ENCODE data around the gene RTN4RL1. TPM values are rescaled to one million over a fixed set of nuclear protein-coding genes. Genes with fewer than 3 reads are reported as not detected.

Gene RTN4RL1
- total and polyA plus RNA-seq, 2 of the 13 experiments (the other 11 are each of a cell fraction or from before 2014, with no cell fraction given): 0.01 TPM; not detected in 1

DNA sequence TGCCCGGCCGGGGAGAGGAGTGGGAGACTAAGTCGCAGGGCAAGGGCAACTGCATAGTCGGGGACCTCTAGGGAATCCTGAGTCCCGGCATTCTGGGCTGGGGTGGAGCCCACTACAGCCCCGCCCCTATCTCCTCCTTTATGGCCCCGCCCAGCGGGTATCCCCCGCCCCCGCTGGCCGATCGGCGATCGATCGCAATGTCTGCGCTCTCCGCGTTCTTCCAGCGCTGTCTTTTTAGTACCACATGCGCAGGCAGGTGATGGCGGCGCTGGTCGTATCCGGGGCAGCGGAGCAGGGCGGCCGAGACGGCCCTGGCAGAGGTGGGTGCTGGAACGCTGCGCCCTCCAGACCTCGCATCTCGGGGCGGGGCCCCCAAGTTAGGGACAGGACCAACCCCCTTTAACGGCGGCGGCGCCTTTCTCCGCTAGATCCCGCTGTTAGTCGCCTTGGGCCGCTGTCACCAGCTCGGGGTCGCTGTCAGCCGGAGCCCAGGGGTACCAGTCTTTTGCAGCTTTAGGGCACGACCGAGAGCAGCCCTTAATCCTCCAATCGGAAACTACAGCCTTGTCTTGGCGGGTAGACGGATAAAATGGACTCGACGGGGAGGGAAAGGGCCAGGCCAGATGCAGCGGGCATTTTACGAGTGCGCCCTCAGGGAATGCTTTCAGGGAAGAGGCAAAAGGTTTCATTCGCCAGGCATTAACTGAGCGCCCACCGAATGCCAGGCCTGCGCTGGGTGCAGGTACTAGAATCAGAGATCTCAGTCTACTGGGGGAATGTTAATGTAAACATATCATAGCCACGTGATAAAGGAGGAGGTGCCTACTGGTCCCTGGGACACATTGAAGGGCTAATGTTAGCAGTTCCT, 5.0 kb upstream of the RTN4RL1 start, which contains the start of gene DPH1 (continued):
- TF ChIP-seq, protein P1, sequence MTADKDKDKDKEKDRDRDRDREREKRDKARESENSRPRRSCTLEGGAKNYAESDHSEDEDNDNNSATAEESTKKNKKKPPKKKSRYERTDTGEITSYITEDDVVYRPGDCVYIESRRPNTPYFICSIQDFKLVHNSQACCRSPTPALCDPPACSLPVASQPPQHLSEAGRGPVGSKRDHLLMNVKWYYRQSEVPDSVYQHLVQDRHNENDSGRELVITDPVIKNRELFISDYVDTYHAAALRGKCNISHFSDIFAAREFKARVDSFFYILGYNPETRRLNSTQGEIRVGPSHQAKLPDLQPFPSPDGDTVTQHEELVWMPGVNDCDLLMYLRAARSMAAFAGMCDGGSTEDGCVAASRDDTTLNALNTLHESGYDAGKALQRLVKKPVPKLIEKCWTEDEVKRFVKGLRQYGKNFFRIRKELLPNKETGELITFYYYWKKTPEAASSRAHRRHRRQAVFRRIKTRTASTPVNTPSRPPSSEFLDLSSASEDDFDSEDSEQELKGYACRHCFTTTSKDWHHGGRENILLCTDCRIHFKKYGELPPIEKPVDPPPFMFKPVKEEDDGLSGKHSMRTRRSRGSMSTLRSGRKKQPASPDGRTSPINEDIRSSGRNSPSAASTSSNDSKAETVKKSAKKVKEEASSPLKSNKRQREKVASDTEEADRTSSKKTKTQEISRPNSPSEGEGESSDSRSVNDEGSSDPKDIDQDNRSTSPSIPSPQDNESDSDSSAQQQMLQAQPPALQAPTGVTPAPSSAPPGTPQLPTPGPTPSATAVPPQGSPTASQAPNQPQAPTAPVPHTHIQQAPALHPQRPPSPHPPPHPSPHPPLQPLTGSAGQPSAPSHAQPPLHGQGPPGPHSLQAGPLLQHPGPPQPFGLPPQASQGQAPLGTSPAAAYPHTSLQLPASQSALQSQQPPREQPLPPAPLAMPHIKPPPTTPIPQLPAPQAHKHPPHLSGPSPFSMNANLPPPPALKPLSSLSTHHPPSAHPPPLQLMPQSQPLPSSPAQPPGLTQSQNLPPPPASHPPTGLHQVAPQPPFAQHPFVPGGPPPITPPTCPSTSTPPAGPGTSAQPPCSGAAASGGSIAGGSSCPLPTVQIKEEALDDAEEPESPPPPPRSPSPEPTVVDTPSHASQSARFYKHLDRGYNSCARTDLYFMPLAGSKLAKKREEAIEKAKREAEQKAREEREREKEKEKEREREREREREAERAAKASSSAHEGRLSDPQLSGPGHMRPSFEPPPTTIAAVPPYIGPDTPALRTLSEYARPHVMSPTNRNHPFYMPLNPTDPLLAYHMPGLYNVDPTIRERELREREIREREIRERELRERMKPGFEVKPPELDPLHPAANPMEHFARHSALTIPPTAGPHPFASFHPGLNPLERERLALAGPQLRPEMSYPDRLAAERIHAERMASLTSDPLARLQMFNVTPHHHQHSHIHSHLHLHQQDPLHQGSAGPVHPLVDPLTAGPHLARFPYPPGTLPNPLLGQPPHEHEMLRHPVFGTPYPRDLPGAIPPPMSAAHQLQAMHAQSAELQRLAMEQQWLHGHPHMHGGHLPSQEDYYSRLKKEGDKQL (CRISPR knock-in tag; IDR thresholded peaks at IDR 0.05; ENCODE audit: low read depth): no peak
- TF ChIP-seq ZNF382 (CRISPR knock-in tag; IDR thresholded peaks at IDR 0.05; ENCODE audit: borderline replicate concordance) (no peak), ZNF746 (CRISPR knock-in tag; IDR thresholded peaks at IDR 0.05) (peak; percentile 48; the same call in 1 of the 2 replicates), PAX8 (CRISPR knock-in tag; IDR thresholded peaks at IDR 0.05; ENCODE audit: borderline replicate concordance) (no peak), FOXP1 (IDR thresholded peaks at IDR 0.05) (no peak), FOXP1 (CRISPR knock-in tag; IDR thresholded peaks at IDR 0.05) (0 out of 2 replicates have a peak, but pooled peaks have one; percentile 17), ZNF484 (CRISPR knock-in tag; IDR thresholded peaks at IDR 0.05; ENCODE audit: borderline replicate concordance, low read depth) (no peak), ZSCAN20 (CRISPR knock-in tag; IDR thresholded peaks at IDR 0.05; ENCODE audit: borderline replicate concordance) (peak; percentile 53; the same call in 1 of the 2 replicates), ZFP36L2 (CRISPR knock-in tag; IDR thresholded peaks at IDR 0.05) (peak; percentile 67; the same call in 1 of the 2 replicates), POLR2G (IDR thresholded peaks at IDR 0.05; ENCODE audit: low read depth, low read length) (peak; percentile 79), U2AF1 (optimal IDR thresholded peaks at IDR 0.05; ENCODE audit: low read depth, low read length) (no peak), PRMT3 (CRISPR knock-in tag; IDR thresholded peaks at IDR 0.05; ENCODE audit: borderline replicate concordance, low read depth) (no peak), ZBTB7B (CRISPR knock-in tag; IDR thresholded peaks at IDR 0.05) (peak; percentile 81)
- TF ChIP-seq, protein P2, sequence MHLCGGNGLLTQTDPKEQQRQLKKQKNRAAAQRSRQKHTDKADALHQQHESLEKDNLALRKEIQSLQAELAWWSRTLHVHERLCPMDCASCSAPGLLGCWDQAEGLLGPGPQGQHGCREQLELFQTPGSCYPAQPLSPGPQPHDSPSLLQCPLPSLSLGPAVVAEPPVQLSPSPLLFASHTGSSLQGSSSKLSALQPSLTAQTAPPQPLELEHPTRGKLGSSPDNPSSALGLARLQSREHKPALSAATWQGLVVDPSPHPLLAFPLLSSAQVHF (CRISPR knock-in tag; IDR thresholded peaks at IDR 0.05): peak; percentile 76
- TF ChIP-seq, protein P3, sequence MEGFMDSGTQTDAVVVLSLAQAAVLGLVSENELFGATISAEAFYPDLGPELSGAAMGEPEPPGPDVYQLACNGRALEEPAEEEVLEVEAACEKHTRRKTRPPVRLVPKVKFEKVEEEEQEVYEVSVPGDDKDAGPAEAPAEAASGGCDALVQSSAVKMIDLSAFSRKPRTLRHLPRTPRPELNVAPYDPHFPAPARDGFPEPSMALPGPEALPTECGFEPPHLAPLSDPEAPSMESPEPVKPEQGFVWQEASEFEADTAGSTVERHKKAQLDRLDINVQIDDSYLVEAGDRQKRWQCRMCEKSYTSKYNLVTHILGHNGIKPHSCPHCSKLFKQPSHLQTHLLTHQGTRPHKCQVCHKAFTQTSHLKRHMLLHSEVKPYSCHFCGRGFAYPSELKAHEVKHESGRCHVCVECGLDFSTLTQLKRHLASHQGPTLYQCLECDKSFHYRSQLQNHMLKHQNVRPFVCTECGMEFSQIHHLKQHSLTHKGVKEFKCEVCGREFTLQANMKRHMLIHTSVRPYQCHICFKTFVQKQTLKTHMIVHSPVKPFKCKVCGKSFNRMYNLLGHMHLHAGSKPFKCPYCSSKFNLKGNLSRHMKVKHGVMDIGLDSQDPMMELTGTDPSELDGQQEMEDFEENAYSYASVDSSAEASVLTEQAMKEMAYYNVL (CRISPR knock-in tag; IDR thresholded peaks at IDR 0.05; ENCODE audit: borderline replicate concordance): no peak
- TF ChIP-seq, protein P4, sequence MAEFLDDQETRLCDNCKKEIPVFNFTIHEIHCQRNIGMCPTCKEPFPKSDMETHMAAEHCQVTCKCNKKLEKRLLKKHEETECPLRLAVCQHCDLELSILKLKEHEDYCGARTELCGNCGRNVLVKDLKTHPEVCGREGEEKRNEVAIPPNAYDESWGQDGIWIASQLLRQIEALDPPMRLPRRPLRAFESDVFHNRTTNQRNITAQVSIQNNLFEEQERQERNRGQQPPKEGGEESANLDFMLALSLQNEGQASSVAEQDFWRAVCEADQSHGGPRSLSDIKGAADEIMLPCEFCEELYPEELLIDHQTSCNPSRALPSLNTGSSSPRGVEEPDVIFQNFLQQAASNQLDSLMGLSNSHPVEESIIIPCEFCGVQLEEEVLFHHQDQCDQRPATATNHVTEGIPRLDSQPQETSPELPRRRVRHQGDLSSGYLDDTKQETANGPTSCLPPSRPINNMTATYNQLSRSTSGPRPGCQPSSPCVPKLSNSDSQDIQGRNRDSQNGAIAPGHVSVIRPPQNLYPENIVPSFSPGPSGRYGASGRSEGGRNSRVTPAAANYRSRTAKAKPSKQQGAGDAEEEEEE (CRISPR knock-in tag; IDR thresholded peaks at IDR 0.05; ENCODE audit: borderline replicate concordance): no peak
- TF ChIP-seq, protein P5, sequence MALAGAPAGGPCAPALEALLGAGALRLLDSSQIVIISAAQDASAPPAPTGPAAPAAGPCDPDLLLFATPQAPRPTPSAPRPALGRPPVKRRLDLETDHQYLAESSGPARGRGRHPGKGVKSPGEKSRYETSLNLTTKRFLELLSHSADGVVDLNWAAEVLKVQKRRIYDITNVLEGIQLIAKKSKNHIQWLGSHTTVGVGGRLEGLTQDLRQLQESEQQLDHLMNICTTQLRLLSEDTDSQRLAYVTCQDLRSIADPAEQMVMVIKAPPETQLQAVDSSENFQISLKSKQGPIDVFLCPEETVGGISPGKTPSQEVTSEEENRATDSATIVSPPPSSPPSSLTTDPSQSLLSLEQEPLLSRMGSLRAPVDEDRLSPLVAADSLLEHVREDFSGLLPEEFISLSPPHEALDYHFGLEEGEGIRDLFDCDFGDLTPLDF (CRISPR knock-in tag; IDR thresholded peaks at IDR 0.05): no peak; the same call in 1 of the 2 replicates

Data from HepG2 (cell line).